ENCODE data around the gene CHIA.

GRCh38 chr1:111269825-111270406, 20.7 kb upstream of the CHIA start:
- TF ChIP-seq CTCF (IDR thresholded peaks at IDR 0.05) = no peak
- no peak for TF ChIP-seq EP300 (IDR thresholded peaks at IDR 0.05)
